ENCODE measurements around the gene BRIP1. TPM values are rescaled to one million over a fixed set of nuclear protein-coding genes. Genes with fewer than 3 reads are reported as not detected.

BRIP1 gene
- total RNA-seq, 1 experiment from 2014 or later: 38.4 TPM

GRCh38 chr17:61809816-61810392 is 53.4 kb downstream of the BRIP1 start:
- no peak overlapping the region for H3K4me3 ChIP-seq
- H3K9me3 ChIP-seq (replicated peaks): no peaks in the 10 kb centered on the region
- H3K27ac ChIP-seq: peak overlapping the region; percentile 80
- no peaks in the 10 kb centered on the region for H3K27me3 ChIP-seq
- DNase-seq: peak; percentile 31 to 83
- peaks cover 34% of the 10 kb centered on the region for H3K36me3 ChIP-seq
- peaks cover 19% of the 10 kb centered on the region for H3K4me1 ChIP-seq

- H3K9me3 ChIP-seq (replicated peaks): no peaks in the 10 kb centered on the region
- H3K27ac ChIP-seq: no peak overlapping the region
- no peak for DNase-seq
- H3K36me3 ChIP-seq: peaks cover 32% of the 10 kb centered on the region
- H3K4me3 ChIP-seq: no peak overlapping the region
- H3K4me1 ChIP-seq: peaks cover 19% of the 10 kb centered on the region
- H3K27me3 ChIP-seq: no peaks in the 10 kb centered on the region
Measured at GRCh38 chr17:61808442-61808841, 54.9 kb downstream of the BRIP1 start.

- Histone ChIP-seq H3K9me3 (replicated peaks) (no peaks in the 10 kb centered on the region), H3K27ac (no peak overlapping the region), H3K27me3 (no peaks in the 10 kb centered on the region), H3K4me1 (peaks cover 19% of the 10 kb centered on the region), H3K4me3 (no peak overlapping the region), H3K36me3 (peaks cover 34% of the 10 kb centered on the region)
- no peak for DNase-seq
Measured at GRCh38 chr17:61806936-61807335, 56.4 kb downstream of the BRIP1 start.

GRCh38 chr17:61806081-61806828 is 57.1 kb downstream of the BRIP1 start:
- no peaks in the 10 kb centered on the region for H3K9me3 ChIP-seq (replicated peaks)
- H3K4me3 ChIP-seq: no peak overlapping the region
- H3K27ac ChIP-seq: no peak overlapping the region
- no peaks in the 10 kb centered on the region for H3K27me3 ChIP-seq
- no peak for DNase-seq
- H3K4me1 ChIP-seq: peaks cover 19% of the 10 kb centered on the region
- peaks cover 34% of the 10 kb centered on the region for H3K36me3 ChIP-seq

- no peak overlapping the region for H3K27ac ChIP-seq
- DNase-seq: no peak
Measured at GRCh38 chr17:61805399-61805798, 57.9 kb downstream of the BRIP1 start.

GRCh38 chr17:61803796-61804195 is 59.5 kb downstream of the BRIP1 start:
- H3K36me3 ChIP-seq: peaks cover 38% of the 10 kb centered on the region
- peaks cover under 1% of the 10 kb centered on the region; the same call in 1 of the 2 replicates for H3K4me1 ChIP-seq
- no peak overlapping the region for H3K27ac ChIP-seq
- DNase-seq: no peak
- H3K4me3 ChIP-seq: no peak overlapping the region
- no peaks in the 10 kb centered on the region for H3K27me3 ChIP-seq
- H3K9me3 ChIP-seq (replicated peaks): no peaks in the 10 kb centered on the region

More at GRCh38 chr17:61805399-61805798, 57.9 kb downstream of the BRIP1 start:
- Histone ChIP-seq H3K27me3 (no peaks in the 10 kb centered on the region), H3K4me1 (peaks cover 16% of the 10 kb centered on the region), H3K4me3 (no peak overlapping the region), H3K36me3 (peaks cover 34% of the 10 kb centered on the region), H3K9me3 (replicated peaks) (no peaks in the 10 kb centered on the region)

GRCh38 chr17:61803216-61803615 is 60.1 kb downstream of the BRIP1 start:
- Histone ChIP-seq H3K27ac (no peak overlapping the region), H3K36me3 (peaks cover 38% of the 10 kb centered on the region), H3K27me3 (no peaks in the 10 kb centered on the region), H3K9me3 (replicated peaks) (no peaks in the 10 kb centered on the region), H3K4me1 (no peaks in the 10 kb centered on the region), H3K4me3 (no peak overlapping the region)
- DNase-seq: no peak

GRCh38 chr17:61799812-61800484 is 63.4 kb downstream of the BRIP1 start:
- Histone ChIP-seq H3K36me3 (peaks cover 47% of the 10 kb centered on the region), H3K4me3 (no peak overlapping the region), H3K27ac (no peak overlapping the region)

GRCh38 chr17:61797283-61797682 is 66.0 kb downstream of the BRIP1 start:
- no peak for DNase-seq
- H3K4me1 ChIP-seq: no peaks in the 10 kb centered on the region
- no peaks in the 10 kb centered on the region for H3K9me3 ChIP-seq (replicated peaks)
- no peak overlapping the region for H3K4me3 ChIP-seq
- no peaks in the 10 kb centered on the region for H3K27me3 ChIP-seq
- H3K36me3 ChIP-seq: peaks cover 60% of the 10 kb centered on the region
- H3K27ac ChIP-seq: no peak overlapping the region

More at GRCh38 chr17:61799812-61800484, 63.4 kb downstream of the BRIP1 start:
- Histone ChIP-seq H3K27me3 (no peaks in the 10 kb centered on the region), H3K9me3 (replicated peaks) (no peaks in the 10 kb centered on the region), H3K4me1 (no peaks in the 10 kb centered on the region)
- DNase-seq: no peak

GRCh38 chr17:61795546-61795945 is 67.8 kb downstream of the BRIP1 start:
- Histone ChIP-seq H3K9me3 (replicated peaks) (no peaks in the 10 kb centered on the region), H3K27ac (no peak overlapping the region), H3K27me3 (no peaks in the 10 kb centered on the region), H3K4me3 (no peak overlapping the region), H3K36me3 (peaks cover 63% of the 10 kb centered on the region), H3K4me1 (no peaks in the 10 kb centered on the region)
- no peak for DNase-seq

- DNase-seq: no peak
- no peak overlapping the region for H3K4me3 ChIP-seq
- H3K36me3 ChIP-seq: peaks cover 69% of the 10 kb centered on the region
- H3K9me3 ChIP-seq (replicated peaks): no peaks in the 10 kb centered on the region
- no peaks in the 10 kb centered on the region for H3K27me3 ChIP-seq
- no peaks in the 10 kb centered on the region for H3K4me1 ChIP-seq
- no peak overlapping the region for H3K27ac ChIP-seq
Measured at GRCh38 chr17:61794792-61795191, 68.5 kb downstream of the BRIP1 start.

GRCh38 chr17:61794242-61794641 is 69.1 kb downstream of the BRIP1 start:
- Histone ChIP-seq H3K9me3 (replicated peaks) (no peaks in the 10 kb centered on the region), H3K4me3 (no peak overlapping the region), H3K27me3 (no peaks in the 10 kb centered on the region), H3K27ac (no peak overlapping the region), H3K4me1 (no peaks in the 10 kb centered on the region), H3K36me3 (peaks cover 67% of the 10 kb centered on the region)
- DNase-seq: no peak

GRCh38 chr17:61793565-61793964 is 69.8 kb downstream of the BRIP1 start:
- Histone ChIP-seq H3K27ac (no peak overlapping the region), H3K36me3 (peaks cover 61% of the 10 kb centered on the region), H3K4me3 (no peak overlapping the region), H3K27me3 (no peaks in the 10 kb centered on the region), H3K9me3 (replicated peaks) (no peaks in the 10 kb centered on the region), H3K4me1 (no peaks in the 10 kb centered on the region)
- DNase-seq: no peak

GRCh38 chr17:61789872-61790271 is 73.5 kb downstream of the BRIP1 start:
- Histone ChIP-seq H3K27ac (no peak overlapping the region), H3K9me3 (replicated peaks) (no peaks in the 10 kb centered on the region), H3K4me3 (no peak overlapping the region), H3K36me3 (peaks cover 58% of the 10 kb centered on the region), H3K4me1 (no peaks in the 10 kb centered on the region), H3K27me3 (no peaks in the 10 kb centered on the region)
- no peak for DNase-seq

GRCh38 chr17:61786088-61786487 is 77.2 kb downstream of the BRIP1 start:
- Histone ChIP-seq H3K4me1 (no peaks in the 10 kb centered on the region), H3K27ac (no peak overlapping the region), H3K4me3 (no peak overlapping the region), H3K27me3 (no peaks in the 10 kb centered on the region), H3K36me3 (peaks cover 48% of the 10 kb centered on the region), H3K9me3 (replicated peaks) (no peaks in the 10 kb centered on the region)
- no peak for DNase-seq
